Stimulated activated CD8-positive, alpha-beta memory T cell treated with anti-CD3 and anti-CD28 coated beads, Interleukin-7, amount 100 ng/mL, for 48 hours (primary cell): ENCODE data around the gene SLX1A.
"Not testable (repeated sequence)": the region's sequence is repeated elsewhere in the genome, so short reads cannot be mapped to it uniquely, and the experiment has no call there.

Source experiments
- DNase-seq, 2 donors: peaks; one replicate each; pipeline ENCODE4 v3.0.0-alpha.2; 2020; ENCODE audit warnings: low read depth in 1 of 2; ENCODE audit errors: extremely low read depth in 1 of 2

The SLX1A gene

GRCh38 chr16:30184096-30184890, 9.4 kb upstream of the SLX1A start:
- DNase-seq: peak; percentile 53 to 72

- peak; percentile 20 to 28 for DNase-seq
Observed at GRCh38 chr16:30184891-30185682, 8.6 kb upstream of the SLX1A start.

DNA sequence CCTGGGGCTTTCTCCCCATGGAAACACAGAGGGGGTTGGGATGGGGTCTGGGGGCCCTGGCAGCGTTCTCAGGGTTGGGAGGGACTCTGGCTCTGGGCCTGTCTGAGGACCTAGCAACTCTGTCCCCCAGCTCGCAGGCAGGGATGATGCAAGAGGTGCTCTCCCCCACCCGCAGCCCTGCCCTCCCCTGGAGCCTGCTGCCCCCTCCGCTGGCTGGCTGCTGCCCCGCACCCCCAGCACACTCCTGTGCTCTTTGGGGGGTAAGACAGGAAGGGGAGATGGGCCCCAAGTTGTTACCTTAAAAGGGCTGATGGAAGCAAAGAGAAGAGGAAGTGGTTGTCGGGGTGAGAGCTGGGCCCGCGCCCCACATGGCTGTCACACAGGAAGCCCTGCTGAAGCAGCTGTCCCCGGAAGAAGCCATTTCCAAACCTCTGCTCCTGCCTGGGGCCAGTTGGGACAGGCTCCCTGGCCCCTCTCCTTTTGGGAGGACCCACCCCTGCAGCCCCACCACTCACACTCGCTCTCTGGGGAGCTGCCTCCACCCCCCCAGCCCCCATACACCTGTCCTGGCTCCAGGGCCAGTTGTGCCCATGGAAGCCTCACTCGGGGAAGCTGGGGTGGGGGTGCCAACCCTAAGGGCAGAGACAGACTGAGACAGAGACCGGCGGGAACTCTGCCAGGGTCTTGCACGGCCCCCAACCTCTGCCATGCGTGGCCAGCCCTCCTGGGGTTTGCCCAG, 7.8 kb upstream of the SLX1A start:
- DNase-seq: peak; percentile 76 to 86

DNA sequence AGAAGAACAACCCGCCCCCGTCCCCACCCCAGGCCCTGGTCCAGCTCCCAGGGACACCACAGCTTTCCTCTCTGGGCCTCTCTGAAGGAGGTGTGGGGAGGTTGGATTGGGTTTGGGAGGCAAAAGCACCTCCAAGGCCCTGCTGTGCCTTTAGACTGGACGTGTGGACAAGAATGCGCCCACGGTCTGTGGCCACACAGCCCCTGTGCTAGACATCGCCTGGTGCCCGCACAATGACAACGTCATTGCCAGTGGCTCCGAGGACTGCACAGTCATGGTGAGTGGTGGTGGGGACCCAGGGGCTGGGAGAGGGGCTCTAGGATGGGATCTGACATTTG, 7.3 kb upstream of the SLX1A start:
- no peak for DNase-seq

- DNase-seq: peak; percentile 69 to 81
Observed at GRCh38 chr16:30186782-30187555, 6.7 kb upstream of the SLX1A start.

DNA sequence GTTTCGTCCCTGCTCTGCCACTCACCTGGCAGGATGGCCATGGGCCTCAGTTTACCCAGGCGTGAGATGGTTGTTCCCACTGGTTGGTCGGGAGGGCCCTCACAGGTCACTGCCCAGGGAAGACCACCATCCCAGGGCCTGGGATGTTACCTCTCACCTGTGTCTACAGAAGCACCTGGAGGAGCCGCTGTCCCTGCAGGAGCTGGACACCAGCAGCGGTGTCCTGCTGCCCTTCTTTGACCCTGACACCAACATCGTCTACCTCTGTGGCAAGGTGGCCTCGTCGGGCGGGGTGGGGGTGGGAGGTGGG, 6.2 kb upstream of the SLX1A start:
- no peak for DNase-seq

GRCh38 chr16:30187971-30188561, 5.6 kb upstream of the SLX1A start:
- no peak for DNase-seq

- DNase-seq: not testable (repeated sequence)
Observed at GRCh38 chr16:30191158-30191557, 2.5 kb upstream of the SLX1A start.

- DNase-seq: not testable (repeated sequence)
Observed at GRCh38 chr16:30193098-30193497, 577 bp upstream of the SLX1A start.

- DNase-seq: not testable (repeated sequence)
Observed at GRCh38 chr16:30194172-30194925, 674 bp downstream of the SLX1A start.

DNA sequence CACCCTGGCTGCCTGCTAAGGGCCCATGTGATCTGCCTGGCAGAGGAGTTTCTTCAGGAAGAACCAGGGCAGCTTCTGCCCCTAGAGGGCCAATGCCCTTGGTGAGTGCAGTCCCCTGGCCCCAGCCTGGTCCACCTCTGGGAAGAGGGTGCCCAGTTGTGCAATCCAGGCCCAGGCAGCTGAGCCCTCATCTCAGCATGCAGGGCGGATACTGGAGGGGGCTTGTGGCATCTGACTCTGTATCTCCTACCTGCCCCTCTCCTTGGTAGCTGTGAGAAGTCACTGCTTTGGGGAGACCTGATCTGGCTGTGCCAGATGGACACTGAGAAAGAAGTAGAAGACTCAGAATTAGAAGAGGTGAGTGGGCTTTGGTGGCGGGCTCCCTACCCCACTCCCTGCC, 3.3 kb downstream of the SLX1A start:
- not testable (repeated sequence) for DNase-seq

DNA sequence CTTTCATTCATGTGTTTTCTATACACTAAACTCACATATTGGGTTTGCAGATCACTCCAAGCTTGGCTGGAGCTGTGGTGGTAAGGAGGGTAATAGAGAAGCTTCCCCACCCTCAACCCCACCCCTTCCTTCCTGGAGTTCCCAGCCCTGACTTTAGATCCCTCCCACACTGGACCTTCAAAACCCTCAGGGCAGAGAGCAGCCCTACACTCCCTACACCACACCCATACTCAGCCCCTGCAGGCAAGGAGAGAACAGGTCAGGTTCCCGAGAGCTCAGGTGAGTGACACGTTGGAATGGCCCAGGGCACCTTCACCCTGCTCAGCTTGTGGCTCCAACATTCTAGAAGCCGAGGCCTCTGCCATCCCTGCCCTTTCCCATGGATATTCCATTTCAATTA, 5.4 kb downstream of the SLX1A start, which contains the start of gene SULT1A3:
Gene SULT1A3, plus strand, starts transcription at position 207 of the 400 bp plus-strand sequence. CDS start 1,474 bp downstream, outside the sequence.
- not testable (repeated sequence) for DNase-seq

DNA sequence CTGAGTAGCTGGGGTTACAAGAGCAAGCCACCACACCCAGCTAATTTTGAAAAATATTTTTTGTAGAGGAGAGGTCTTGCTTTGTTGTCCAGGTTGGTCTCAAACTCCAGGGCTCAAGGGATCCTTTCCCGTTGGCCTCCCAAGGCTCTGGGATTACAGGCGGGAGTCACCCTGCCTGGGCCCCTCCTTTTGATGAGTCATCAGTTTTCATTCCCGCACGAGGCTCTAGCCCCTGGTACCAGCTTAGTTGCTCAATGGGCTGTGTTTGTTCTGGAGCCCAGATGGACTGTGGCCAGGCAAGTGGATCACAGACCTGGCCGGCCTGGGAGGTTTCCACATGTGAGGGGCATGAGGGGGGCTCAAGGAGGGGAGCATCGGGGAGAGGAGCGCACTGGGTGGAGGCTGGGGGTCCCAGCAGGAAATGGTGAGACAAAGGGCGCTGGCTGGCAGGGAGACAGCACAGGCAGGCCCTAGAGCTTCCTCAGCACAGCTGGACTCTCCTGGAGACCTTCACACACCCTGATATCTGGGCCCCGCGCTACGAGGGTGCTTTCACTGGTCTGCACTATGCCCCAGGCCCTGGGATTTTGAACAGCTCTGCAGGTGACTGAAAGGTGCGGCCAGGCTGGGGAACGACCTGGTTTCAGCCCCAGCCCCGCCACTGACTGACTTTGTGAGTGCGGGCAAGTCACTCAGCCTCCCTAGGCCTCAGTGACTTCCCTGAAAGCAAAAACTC, 6.1 kb downstream of the SLX1A start:
- DNase-seq: not testable (repeated sequence)

DNA sequence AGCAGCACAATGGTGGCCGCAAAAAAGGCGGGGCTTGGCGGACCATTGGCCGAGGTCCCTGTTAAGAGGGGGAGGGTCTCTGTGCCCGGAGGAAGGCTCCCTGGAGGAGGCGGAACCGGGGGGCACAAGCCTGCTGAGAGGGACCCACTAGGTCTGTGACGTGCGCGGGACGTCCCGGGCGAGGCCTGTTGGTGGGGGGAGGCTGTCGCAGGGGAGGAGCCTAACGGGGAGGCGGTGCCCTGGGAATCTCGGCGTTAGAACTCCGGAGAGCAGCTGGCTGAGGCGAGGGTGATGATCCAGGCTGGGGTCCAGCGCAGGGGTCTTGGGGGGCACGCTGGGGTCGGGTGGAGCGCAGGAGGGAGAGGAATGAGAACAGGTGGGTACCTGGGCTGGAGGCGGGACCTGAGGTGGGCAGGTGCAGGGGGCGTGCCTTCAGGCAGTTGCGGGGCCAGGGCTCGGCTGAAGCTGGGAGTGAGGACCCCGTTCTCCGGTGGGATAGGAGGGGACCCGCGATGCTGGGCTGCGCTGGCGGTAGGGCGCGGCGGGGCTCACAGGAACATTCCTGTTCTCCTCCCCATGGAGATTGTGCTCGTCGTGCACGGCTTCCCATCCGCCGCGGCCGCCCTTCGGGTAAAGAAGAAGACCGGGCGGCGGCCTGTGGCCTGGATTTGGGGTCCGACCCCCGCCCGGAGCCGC, 12.0 kb downstream of the SLX1A start:
- DNase-seq: not testable (repeated sequence)

DNA sequence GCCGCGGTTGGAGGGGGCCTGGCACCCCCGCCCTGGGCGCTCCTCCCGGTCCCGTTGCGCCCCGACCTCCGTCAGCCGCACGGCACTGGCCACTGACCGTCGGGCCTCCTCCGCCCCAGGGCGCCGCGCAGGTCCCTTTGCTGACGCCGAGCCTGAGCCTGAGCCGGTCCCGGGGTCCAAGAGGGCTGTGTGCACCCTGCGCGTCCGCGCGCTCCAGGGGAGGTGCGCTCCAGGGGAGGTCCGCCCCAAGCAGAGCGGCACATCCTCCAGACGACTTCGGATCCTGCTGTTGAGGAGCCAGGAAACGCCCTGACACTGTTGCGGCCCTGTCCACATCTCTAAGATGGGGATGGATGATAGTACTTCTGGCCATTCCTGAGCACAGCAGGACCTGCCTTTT, 12.6 kb downstream of the SLX1A start:
- not testable (repeated sequence) for DNase-seq

GRCh38 chr16:30207063-30207704, 13.5 kb downstream of the SLX1A start:
- DNase-seq: not testable (repeated sequence)

GRCh38 chr16:30209032-30209431, 15.4 kb downstream of the SLX1A start:
- not testable (repeated sequence) for DNase-seq

- DNase-seq: not testable (repeated sequence)
Observed at GRCh38 chr16:30211414-30211813, 17.7 kb downstream of the SLX1A start.
